ENCODE measurements around the gene MPDZ.

DNA sequence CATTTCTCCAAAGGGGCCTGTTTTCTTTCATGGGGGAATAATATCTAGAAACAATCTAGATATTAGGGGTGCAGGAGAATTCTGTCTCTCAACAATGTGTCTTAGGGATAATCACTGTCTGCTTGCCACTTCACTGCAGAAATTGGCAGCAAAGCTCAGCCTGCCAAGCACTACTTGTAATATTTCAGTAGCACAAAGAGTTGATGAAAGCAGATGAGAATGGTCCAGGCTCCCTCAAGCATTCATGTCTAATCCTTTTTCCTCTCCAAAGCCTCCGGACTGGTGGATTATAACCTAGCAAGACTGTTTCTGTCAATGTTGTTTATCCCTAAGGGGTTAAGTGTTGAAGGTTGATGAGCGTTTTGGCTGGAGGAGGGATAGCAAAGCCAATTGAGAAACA is 13.3 kb upstream of the MPDZ start:
- TF ChIP-seq POLR2A (IDR thresholded peaks at IDR 0.05), result no peak
- TF ChIP-seq, protein P1, sequence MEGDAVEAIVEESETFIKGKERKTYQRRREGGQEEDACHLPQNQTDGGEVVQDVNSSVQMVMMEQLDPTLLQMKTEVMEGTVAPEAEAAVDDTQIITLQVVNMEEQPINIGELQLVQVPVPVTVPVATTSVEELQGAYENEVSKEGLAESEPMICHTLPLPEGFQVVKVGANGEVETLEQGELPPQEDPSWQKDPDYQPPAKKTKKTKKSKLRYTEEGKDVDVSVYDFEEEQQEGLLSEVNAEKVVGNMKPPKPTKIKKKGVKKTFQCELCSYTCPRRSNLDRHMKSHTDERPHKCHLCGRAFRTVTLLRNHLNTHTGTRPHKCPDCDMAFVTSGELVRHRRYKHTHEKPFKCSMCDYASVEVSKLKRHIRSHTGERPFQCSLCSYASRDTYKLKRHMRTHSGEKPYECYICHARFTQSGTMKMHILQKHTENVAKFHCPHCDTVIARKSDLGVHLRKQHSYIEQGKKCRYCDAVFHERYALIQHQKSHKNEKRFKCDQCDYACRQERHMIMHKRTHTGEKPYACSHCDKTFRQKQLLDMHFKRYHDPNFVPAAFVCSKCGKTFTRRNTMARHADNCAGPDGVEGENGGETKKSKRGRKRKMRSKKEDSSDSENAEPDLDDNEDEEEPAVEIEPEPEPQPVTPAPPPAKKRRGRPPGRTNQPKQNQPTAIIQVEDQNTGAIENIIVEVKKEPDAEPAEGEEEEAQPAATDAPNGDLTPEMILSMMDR (IDR thresholded peaks at IDR 0.05 in 4 of 5, conservative IDR thresholded peaks at IDR 0.05 in 1 of 5), result no peak

Data from gastrocnemius medialis (tissue), 4 donors.